SW480 (cell line): ENCODE measurements around the gene PPP4R3A.
A peak's percentile ranks its signal among the peaks of the same experiment; 100 is the strongest.
"Not testable (repeated sequence)": the region's sequence is repeated elsewhere in the genome, so short reads cannot be mapped to it uniquely, and the experiment has no call there.

Experiments
- DNase-seq: peaks from one replicate; pipeline ENCODE4 v3.0.0-alpha.2; 2016; ENCODE audit warnings: low spot score

PPP4R3A gene

DNA sequence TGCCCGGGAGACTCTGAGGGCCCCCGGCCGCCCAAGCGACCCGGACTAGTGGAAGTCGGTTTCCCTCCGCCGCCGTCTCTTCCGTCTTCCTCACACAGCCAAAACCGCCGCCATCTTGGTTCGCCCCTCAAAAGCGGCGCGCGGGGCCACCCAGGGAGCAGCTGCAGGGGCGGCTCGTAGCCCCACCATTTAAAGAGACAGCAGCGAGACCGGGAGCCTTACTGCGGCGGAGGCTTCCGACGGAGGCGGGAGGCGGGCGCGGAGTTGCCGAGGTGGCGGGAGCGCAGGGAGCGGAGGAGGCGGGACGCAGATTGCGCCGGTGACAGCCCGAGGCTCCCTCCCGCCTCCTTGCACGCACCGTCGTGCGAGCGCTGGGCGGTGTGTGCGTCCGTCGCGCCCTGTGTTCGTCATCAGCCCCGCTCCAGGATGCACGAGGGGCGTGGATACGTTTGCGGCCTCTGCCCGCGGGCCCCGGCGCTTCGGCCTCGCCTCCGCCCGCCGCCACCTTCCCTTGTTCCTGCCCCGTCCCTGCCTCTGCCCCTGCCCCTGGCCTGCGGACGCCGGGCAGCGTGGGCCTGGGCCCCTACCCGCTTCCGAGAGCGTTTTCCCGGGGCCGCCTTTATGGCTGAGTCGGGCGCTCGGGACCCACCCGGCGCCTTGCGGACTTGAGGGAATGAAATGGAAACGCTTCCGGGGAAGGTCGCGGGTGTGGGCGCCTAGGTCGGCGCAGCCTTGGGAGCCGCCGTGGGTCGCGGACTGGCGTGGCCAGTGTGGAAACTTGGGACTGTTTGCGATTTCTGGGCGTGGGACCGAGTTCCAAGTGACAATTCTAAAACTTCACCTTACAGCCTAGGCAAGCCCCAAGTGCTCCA is at the start of gene PPP4R3A:
PPP4R3A (minus strand) TSS at position 140 of the 872 bp plus-strand sequence. CDS start 663 bp downstream, outside the sequence.
- DNase-seq: peak; percentile 97

DNA sequence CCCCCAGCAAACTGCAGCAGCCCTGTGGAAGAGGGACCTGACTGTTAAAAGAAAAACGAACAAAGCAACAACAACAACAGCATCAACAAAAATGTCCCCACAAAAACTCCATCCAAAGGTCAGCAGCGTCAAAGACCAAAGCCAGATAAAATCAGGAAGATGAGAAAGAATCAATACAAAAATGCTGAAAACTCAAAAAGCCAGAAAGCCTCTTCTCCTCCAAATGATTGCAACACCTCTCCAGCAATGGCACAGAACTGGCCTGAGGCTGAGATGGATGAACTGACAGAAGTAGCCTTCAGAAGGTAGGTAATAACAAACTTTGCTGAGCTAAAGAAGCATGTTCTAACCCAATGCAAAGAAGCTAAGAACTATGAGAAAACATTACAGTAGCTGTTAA is 45.4 kb upstream of the PPP4R3A start:
- DNase-seq: no peak

DNA sequence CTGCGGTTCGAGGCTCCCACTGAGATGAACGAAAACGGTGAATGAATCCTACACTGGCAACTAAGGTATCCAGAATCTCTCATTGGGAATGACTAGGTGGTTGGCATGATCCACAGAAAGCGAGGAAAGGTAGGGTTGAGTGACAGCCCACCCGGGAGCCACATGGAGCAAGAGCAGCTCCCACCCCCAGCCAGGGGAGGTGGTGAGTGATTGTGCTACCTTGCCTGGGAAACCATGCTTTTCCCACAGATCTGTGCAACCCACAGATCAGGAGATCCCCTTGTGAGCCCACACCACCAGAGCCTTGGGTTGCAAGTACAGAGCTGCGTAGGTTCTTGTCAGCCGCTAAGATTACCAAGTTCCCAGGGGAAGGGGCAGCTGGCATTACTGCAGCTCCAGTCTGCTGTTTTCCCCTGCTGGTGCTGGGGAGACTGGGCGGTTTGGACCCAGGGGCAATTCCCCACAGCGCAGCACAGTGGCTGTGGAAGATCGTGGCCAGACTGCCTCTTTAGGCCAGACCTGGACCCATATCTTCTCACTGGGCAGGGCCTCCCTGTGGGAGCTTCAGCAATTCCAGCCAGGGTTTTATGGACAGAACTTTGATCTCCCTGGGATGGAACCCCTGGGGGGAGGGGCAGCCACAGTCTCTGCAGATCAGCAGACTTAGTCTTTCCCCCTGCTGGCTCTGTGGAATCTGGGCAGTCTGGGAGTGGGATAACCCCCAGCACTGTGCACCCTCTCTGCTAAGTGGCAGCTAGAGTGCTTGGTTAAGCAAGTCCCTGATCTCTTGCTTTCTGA is 44.6 kb upstream of the PPP4R3A start:
- peak; percentile 26 for DNase-seq

GRCh38 chr14:91548108-91548507 is 38.0 kb upstream of the PPP4R3A start:
- DNase-seq: no peak

GRCh38 chr14:91545946-91546716 is 36.0 kb upstream of the PPP4R3A start:
- DNase-seq: no peak

DNA sequence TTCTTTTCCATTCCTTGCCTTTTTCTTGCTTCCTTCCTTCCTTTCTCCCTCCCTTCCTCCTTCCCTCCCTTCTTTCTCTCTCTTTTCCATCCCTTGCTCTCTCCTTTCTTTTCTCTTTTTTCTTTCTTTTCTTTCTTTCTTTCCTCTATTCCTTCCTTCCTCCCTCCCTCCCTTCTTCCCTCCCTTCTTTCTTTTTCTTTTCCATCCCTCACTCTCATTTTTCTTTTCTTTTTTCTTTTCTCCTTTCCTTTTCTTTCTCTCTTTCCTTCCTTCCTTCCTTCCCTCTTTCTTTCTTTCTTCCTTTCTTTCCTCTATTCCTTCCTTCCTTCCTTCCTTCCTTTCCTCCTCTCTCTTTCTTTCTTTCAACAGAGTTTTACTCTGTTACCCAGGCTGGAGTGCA is 35.1 kb upstream of the PPP4R3A start:
- no peak for DNase-seq

DNA sequence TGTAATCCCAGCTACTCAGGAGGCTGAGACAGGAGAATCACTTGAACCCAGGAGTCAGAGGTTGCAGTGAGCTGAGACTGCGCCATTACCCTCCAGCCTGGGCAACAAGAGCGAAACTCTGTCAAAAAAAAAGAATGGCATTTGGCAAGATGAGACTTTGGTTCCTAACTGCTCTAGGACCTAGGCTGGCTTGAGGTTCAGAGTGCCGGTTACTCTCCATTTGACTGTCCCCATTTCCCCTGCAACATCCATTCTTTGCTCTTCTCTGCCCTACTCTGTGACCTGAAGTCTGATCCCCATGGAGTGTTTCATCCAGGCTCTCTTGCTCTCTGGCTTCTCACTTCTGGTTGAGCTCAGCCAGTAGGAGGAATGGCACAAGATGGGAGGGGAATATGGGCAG is 26.2 kb upstream of the PPP4R3A start:
- DNase-seq: no peak

GRCh38 chr14:91534059-91534458 is 23.9 kb upstream of the PPP4R3A start:
- not testable (repeated sequence) for DNase-seq

DNA sequence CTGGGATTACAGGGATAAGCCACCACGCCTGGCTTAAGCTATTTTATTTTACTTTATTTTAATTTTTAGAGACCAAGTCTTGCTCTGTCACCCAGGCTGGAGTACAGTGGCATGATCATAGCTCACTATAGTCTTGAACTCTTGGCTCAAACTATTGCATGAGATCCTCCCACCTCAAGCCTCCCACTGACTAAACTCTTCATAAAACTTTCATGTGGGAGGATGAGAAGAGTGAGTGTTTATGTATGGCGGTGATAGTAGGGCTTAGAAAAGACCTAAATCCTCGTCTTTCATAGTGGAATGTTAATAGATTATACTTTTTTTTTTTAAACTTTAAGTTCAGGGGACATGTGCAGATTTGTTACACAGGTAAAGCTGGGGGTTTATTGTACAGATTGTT is 23.5 kb upstream of the PPP4R3A start:
- no peak for DNase-seq

DNA sequence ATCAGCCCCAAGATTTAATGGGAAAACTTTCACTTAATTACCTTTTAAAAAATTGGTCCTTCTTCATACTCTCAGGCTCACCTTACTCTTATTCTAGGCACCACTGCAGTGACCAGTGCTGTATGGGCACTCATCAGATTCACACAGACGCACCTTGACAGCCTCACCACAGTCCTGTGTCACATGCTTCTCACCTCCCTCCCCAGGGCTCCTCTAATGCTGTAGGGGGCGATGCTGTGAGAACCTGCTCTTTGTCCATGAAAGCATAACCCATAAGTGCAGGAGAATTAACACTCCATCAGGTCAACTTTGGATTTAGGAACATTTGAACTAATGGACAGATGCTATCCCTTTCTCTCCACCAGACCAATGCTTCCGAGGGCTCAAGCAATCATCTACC is 13.9 kb upstream of the PPP4R3A start:
- no peak for DNase-seq

DNA sequence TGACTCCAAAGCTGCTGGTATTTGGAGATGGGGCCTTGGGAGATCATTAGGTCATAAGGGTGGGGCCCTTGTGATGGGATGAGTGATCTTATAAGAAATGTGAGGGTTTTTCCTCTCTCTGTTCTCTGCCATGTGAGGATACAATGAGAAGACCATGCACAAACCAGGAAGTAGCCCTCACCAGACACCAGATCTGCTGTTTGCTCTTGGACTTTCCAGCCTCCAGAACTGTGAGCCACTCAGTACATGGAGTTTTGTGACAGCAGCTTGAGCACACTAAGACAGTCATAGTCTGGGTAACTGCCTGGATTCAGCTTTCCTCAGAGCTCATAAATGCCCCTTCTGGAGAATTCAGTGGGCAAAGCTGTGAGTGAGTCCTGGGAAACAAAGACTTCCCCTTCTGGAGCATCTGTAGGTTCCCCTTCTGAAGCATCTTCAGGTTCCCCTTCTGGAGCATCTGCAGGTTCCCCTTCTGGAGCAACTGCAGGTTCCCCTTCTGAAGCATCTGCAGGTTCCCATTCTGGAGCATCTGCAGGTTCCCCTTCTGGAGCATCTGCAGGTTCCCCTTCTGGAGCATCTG is 11.0 kb upstream of the PPP4R3A start:
- no peak for DNase-seq

GRCh38 chr14:91520138-91520537 is 10.0 kb upstream of the PPP4R3A start:
- no peak for DNase-seq

- no peak for DNase-seq
These were observed 9.3 kb upstream of the PPP4R3A start for GRCh38 chr14:91519239-91520036.

DNA sequence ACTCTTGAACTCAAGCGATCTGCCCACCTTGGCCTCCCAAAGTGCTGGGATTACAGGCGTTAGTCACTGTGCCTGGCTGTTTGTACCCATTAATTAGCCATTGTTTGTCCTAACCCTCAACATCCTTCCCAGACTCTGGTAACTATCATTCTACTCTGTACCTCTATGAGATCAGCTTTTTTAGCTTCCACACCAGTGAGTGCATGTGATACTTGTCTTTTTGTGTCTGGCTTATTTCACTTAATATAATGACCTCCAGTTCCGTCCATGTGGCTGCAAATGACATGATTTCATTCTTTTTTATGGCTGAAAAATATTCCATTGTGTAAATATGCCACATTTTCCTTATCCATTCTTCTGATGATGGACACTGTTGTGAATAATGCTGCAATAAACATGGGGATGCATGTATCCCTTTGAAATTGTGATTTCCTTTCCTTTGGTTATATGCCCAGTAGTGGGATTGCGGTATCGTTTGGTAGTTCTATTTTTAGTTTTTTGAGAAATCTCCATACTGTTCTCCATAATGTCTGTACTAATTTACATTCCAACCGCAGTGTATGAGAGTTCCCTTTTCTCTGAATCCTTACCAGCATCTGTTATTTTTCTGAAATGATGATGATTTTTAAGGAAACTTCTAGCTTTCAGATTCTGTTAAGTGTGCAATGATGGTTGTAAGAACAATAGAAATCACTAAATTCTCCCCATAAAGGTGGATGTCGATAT is 6.7 kb upstream of the PPP4R3A start:
- no peak for DNase-seq

DNA sequence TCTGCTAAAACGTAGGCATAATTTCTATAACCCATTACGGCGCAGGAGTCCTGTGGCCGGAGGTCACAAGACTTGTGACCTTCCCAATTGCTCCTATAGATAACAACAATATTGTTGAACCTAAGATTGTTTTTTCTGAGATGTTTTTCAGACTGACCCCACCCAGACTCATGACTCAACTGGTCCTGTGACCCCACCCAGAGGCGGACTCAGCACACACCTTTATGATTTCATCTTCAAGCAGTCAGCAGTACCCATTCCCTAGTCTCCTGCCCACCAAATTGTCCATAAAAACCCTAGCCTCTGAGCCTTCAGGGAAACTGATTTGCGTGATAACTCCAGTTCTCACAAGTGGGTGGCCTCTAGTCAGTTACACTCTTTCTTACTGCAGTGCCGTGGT is 5.9 kb upstream of the PPP4R3A start:
- DNase-seq: no peak

DNA sequence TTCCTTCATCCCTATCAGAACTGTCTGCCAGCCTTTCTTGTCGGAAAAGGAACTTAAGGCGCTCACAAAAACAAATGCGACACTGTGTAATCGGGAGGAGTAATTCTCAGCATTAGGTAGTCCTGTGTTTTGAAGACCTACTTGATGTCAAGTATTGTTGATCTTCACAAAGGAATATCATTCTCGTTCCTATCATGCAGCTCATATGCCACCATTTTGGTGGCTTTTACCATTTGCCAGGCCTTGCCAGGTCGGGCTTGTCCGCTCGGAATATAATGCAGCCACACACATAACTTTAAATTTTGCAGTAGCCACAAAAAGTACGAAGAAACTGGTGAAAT is 903 bp upstream of the PPP4R3A start:
- DNase-seq: peak; percentile 36

GRCh38 chr14:91509878-91510170 is 286 bp downstream of the PPP4R3A start:
- DNase-seq: no peak

DNA sequence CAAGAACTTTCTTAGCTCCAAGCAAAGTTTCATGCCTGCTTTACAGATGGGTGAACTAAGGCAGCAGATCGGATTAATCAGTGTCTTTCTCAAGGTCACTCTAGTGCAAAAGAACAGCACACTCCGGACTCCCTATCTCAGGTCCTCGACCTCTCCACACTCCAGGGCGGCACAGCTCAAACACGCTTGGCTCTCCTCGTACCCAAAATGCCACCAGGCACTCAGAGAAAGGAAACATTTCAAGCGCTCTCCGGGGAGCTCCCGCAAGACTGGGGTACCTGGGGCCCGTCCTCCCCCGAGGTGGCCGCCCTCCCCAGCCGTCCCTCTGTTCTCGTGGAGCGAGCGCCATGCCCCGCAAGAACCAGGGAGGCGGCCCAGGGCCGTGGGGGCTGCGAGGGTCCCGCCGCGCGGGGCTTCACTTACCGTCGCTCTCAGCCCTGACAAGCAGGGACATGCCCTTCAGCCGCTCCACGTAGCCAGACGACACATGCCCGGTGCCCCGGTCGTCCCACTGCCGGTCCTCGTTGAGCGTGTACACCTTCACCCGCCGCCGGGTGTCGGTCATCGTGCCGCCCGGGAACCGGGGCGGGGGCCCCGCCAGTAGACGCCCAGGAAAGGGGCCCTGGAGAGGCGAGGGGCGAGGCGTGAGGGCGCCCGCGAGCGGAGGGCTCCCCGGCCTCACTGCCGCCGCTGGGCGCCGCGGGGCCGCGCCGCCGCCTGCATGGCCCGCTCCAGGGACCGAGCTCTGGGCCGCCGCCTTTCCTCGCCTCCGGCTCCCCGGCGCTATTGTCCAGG is 830 bp downstream of the PPP4R3A start:
- DNase-seq: peak; percentile 53

DNA sequence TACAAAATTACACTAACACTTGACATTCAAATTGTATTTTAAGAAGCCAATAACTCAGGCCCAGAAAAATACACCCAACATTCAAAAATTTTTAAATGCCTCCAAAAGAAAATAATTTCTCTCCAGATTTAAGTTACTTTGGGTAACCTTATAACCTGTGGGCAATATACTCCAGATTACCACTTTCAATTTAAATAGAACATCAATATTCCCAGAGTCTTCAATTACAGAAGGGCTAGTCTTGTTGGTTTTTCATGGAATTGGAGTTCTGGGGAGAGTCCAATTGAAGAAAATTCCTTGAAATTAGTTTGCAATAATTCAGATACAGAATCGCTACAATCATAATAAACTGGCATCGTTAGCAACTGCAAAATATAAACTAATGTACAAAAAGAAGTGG is 2.0 kb downstream of the PPP4R3A start:
- DNase-seq: no peak

- DNase-seq: no peak
These were observed 3.9 kb downstream of the PPP4R3A start for GRCh38 chr14:91506226-91506625.
